HPDE6-E6E7 (cell line): ENCODE data around the gene PTPN6.

ENCODE experiments used
- DNase-seq: peaks from one replicate; pipeline ENCODE4 v3.0.0; 2011; ENCODE audit warnings: missing footprints; ENCODE audit errors: extremely low spot score

PTPN6 gene

GRCh38 chr12:6923003-6923732, 28.0 kb upstream of the PTPN6 start:
- DNase-seq = no peak

- DNase-seq = no peak
These were observed 27.3 kb upstream of the PTPN6 start for GRCh38 chr12:6923851-6924250.

DNA sequence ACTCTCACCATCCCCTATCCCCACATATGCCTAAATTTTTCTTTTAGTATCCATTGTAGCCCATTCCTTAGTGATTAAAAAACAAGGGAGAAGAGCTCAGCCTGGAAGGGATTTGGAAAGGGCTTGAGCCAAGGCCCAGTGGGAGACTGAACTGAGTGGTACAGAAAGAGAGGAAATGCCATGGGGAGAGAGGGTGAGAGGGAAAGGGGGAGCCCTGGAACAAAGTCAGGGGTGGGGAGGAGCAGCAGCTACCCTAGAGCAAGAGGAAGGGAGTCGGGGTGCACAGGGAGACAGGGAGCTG, 26.0 kb upstream of the PTPN6 start:
- no peak for DNase-seq

DNA sequence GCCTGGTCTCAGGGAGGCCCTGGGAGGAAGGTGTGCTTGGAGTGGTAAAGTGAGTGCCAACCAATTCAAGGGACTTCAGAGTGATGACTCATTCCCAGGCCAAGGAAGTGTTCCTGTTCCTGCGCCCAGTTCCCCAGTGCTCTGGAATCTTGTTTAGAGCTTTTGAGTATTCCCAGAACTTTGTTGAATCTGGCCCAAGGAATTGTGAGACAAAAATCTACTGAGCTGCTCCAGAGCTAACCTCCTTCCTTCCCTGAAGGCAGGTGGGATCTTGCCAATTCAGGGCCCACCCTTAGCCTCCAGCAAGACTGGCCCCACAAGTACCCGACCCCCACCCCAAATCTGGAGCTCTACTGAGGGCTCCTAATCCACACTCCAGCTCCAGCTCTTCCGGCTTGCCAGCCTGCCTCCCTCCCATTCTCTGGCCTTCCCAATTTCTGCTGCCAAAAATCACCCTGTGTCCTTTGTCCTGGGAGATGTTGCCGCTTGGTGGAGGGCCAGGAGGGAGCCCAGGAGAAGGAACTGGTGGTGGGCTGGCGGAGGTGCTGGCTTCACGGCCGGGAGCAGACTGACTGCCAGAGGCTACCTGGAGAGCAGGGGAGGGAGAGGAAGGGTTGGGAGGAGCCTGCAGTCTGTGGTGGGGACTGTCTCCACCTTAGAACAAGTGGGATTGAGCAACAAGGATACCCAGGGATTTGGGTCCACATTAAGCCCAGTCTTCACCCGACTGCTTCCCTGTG, 25.4 kb upstream of the PTPN6 start:
- DNase-seq = no peak

DNA sequence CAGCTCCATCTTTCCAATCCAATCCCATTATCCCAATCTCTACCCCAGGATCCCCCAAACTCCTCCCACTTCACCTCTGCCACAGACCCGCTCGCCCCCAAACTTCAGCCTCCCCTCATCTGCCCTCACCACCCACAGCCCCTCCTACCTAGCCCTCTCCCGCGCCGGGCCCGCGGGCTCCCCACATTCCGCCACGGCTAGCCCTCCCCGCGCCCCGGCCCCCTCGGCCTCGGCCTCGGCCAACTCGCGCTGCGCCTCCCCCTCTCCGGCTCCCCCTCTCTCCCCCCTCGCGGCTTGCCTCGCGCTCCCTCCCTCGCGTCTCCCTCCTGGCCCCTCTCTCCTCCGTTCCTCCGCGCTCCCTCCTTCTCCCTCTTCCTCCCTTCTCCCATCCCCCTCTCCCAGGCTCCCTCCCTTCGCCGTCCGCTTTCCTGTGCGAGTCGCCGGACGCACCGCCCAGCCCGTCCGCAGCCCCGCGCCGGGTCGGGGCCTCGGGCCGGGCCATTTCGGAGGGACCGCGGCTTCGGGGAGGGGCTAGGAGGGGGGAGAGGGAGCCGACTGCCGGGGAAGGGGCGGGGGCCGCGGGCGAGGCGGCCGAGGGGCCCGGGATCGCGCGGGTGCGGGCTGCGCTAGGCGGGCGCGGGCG, 23.7 kb upstream of the PTPN6 start, which contains the start of gene ATN1:
Gene ATN1, plus strand, starts transcription at position 581 of the 643 bp plus-strand sequence. CDS start 6,043 bp downstream, outside the sequence.
- DNase-seq = no peak

DNA sequence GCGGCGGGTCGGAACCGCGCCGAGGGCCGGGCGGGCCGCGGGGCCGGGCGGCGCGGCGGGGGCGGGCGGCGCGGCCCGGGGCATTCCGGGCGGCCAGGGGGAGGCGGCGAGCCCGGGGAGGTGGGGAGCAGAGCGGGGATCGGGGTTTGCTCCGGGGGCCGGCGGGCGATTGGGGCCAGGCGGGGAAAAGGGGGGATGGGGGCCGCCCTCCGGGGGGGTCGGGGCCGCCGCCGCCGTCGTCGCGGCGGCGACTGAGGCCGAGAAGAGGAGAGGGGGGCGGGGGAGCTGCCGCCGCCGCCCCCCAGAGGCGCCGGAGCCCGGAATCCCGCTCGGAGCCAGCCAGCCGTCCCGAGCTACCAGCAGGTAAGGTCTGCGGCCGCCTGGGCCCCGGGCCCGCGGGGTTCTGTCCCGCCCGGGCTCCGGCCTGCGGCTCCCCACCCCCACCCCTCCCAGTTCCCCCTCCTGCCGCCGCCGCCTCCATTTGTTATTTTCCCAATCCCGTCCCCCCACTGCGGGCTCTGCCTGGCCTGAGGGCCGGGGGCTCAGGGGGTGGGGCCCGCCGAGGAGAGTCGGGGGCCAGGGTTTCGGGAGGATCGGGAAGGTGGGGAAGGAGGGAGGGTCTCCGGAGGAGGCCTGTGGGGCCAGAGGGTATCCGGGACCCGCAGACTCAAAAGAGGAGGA, 23.0 kb upstream of the PTPN6 start:
- no peak for DNase-seq

DNA sequence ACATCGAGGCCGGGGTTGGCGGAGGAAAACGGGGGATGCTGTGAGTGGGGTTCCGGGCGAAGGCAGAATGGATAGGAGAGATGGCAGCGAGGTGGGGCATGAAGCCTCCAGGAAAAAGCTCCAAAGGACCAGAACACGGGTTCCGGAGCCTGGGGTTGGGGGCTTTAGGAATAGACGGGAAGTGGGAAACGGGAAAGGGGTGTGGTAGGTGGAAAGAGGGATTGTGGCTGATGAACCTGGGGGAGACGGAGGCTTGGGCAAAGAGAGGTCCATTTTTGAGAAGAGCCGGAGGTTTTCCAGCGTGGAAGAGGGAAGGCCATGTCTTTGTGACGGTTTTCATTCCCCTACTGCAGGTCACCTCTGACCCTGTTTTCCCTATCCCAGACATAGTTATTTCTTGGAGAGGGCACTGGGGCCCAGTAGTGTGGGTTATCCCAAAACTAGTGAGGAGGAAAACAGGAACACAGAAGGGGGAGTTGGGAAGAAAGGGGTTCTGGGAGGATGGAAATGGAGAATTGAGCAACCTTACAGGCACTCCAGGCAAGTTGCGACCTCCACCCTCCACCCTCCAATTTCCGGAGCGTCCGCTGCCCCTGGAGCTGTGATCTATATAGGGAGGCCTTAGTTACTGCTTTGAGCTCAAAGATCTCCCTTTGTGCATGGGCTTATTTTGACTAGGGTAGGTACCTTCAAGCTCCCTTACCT, 22.3 kb upstream of the PTPN6 start:
- DNase-seq = no peak

GRCh38 chr12:6929466-6930452, 21.4 kb upstream of the PTPN6 start:
- no peak for DNase-seq

DNA sequence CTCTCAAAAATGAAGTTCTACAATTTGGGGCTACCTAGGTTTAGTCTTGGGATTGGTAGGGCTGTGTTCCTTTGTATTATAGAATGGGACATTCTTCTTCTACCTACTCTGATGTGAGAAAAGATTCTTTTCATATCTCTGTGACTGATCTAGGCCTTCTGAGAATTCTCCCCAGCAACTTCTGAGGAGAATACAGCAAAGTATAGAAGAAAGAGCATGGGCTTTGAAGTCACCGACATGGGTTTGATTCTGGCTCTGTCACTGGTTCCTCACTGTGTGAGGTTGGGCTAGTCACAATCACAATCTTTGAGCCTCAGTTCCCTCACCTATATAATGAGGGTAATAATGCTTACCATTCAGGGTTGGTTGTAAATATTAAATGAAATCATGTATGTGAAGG, 18.4 kb upstream of the PTPN6 start:
- DNase-seq = no peak

DNA sequence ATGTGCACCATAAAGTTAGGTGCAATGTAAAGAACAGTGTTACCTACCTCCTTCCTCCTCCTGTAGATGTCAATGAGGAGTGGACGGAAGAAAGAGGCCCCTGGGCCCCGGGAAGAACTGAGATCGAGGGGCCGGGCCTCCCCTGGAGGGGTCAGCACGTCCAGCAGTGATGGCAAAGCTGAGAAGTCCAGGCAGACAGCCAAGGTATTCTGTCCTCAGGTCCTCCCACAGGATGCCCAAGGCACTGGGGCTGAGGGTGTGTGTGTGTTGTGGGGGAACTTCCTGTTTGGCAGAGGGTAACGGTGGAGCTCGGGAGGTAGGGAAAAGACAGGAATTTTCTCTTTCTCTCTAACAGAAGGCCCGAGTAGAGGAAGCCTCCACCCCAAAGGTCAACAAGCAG, 17.0 kb upstream of the PTPN6 start:
- no peak for DNase-seq

DNA sequence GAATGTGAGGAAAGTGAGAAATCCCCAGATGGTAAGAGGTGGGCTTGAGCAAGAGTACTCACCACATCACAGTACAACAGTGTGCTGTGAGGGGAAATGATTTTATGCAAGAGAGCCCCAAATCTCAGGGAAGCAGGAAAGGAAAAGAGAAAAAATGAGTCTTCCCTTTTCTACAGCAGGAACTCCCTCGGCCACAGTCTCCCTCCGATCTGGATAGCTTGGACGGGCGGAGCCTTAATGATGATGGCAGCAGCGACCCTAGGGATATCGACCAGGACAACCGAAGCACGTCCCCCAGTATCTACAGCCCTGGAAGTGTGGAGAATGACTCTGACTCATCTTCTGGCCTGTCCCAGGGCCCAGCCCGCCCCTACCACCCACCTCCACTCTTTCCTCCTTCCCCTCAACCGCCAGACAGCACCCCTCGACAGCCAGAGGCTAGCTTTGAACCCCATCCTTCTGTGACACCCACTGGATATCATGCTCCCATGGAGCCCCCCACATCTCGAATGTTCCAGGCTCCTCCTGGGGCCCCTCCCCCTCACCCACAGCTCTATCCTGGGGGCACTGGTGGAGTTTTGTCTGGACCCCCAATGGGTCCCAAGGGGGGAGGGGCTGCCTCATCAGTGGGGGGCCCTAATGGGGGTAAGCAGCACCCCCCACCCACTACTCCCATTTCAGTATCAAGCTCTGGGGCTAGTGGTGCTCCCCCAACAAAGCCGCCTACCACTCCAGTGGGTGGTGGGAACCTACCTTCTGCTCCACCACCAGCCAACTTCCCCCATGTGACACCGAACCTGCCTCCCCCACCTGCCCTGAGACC, 15.6 kb upstream of the PTPN6 start:
- DNase-seq = no peak

- DNase-seq = no peak
These were observed 14.9 kb upstream of the PTPN6 start for GRCh38 chr12:6936194-6936635.

DNA sequence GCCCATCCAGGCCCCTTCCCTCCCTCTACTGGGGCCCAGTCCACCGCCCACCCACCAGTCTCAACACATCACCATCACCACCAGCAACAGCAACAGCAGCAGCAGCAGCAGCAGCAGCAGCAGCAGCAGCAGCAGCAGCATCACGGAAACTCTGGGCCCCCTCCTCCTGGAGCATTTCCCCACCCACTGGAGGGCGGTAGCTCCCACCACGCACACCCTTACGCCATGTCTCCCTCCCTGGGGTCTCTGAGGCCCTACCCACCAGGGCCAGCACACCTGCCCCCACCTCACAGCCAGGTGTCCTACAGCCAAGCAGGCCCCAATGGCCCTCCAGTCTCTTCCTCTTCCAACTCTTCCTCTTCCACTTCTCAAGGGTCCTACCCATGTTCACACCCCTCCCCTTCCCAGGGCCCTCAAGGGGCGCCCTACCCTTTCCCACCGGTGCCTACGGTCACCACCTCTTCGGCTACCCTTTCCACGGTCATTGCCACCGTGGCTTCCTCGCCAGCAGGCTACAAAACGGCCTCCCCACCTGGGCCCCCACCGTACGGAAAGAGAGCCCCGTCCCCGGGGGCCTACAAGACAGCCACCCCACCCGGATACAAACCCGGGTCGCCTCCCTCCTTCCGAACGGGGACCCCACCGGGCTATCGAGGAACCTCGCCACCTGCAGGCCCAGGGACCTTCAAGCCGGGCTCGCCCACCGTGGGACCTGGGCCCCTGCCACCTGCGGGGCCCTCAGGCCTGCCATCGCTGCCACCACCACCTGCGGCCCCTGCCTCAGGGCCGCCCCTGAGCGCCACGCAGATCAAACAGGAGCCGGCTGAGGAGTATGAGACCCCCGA, 14.3 kb upstream of the PTPN6 start:
- DNase-seq = no peak

- no peak for DNase-seq
These were observed 13.4 kb upstream of the PTPN6 start for GRCh38 chr12:6937481-6938352.

DNA sequence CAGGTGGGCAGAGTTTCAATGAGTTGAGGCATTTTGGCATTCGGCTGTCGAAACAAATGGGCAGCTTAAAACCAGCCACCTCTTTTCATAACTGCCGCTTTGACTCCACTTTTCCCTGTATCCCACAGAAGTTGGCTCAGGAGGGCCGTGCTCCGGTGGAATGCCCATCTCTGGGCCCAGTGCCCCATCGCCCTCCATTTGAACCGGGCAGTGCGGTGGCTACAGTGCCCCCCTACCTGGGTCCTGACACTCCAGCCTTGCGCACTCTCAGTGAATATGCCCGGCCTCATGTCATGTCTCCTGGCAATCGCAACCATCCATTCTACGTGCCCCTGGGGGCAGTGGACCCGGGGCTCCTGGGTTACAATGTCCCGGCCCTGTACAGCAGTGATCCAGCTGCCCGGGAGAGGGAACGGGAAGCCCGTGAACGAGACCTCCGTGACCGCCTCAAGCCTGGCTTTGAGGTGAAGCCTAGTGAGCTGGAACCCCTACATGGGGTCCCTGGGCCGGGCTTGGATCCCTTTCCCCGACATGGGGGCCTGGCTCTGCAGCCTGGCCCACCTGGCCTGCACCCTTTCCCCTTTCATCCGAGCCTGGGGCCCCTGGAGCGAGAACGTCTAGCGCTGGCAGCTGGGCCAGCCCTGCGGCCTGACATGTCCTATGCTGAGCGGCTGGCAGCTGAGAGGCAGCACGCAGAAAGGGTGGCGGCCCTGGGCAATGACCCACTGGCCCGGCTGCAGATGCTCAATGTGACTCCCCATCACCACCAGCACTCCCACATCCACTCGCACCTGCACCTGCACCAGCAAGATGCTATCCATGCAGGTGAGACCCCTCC, 12.6 kb upstream of the PTPN6 start:
- no peak for DNase-seq

GRCh38 chr12:6939191-6939540, 12.0 kb upstream of the PTPN6 start:
- DNase-seq = no peak

- no peak for DNase-seq
These were observed 9.9 kb upstream of the PTPN6 start for GRCh38 chr12:6941267-6941666.
